HepG2 (cell line): ENCODE measurements around the gene TRMT1L. TPM values are rescaled to one million over a fixed set of nuclear protein-coding genes. Genes with fewer than 3 reads are reported as not detected.

ENCODE experiments used
- BATF2 ChIP-seq: sonication (generic); formaldehyde crosslinking; IDR thresholded peaks from 2 replicates; pipeline ENCODE4 v1.8.0; 2022; ENCODE audit warnings: mild to moderate bottlenecking, missing genetic modification reagents, moderate library complexity
- CREB3 ChIP-seq: sonication (generic); formaldehyde crosslinking; IDR thresholded peaks from 2 replicates; pipeline ENCODE4 v1.5.0; 2020; ENCODE audit warnings: missing genetic modification reagents
- DZIP1 ChIP-seq: sonication (generic); formaldehyde crosslinking; IDR thresholded peaks from 2 replicates; pipeline ENCODE4 v1.5.0; 2020; ENCODE audit warnings: mild to moderate bottlenecking, missing genetic modification reagents
- FOXO4 ChIP-seq: sonication (generic); formaldehyde crosslinking; conservative IDR thresholded peaks from 2 replicates; pipeline ENCODE4 v1.8.1; 2023; ENCODE audit warnings: missing genetic modification reagents
- GZF1 ChIP-seq: sonication (generic); formaldehyde crosslinking; IDR thresholded peaks from 2 replicates; pipeline ENCODE4 v1.5.1; 2020; ENCODE audit warnings: mild to moderate bottlenecking, missing genetic modification reagents
- HCFC1 ChIP-seq: fragments of 150-350 bp; IDR thresholded peaks from 2 replicates; pipeline ENCODE4 v1.6.1; 2014; ENCODE audit warnings: low read depth, low read length
- KLF9 ChIP-seq: IDR thresholded peaks from 2 replicates; pipeline ENCODE4 v1.6.1; 2016; ENCODE audit warnings: low read depth
- MAF1 ChIP-seq: sonication (generic); formaldehyde crosslinking; IDR thresholded peaks from 2 replicates; pipeline ENCODE4 v1.5.0; 2020; ENCODE audit warnings: missing genetic modification reagents, borderline replicate concordance
- MXI1 ChIP-seq: IDR thresholded peaks from 3 replicates; pipeline ENCODE4 v1.6.1; 2012; ENCODE audit warnings: low read depth, low read length, inconsistent platforms, borderline replicate concordance
- NR2F1 ChIP-seq, 2 experiments: fragments of 450-650 bp in 1 of 2; formaldehyde crosslinking in 1 of 2; IDR thresholded peaks; 2 replicates each; pipeline versions ENCODE4 v1.5.0 to v1.6.1; 2016 to 2020; ENCODE audit warnings: mild to moderate bottlenecking in 1 of 2, missing compliant biosample characterization in 1 of 2, missing genetic modification reagents in 1 of 2, moderate library complexity in 1 of 2
- NRL ChIP-seq: sonication (generic); formaldehyde crosslinking; IDR thresholded peaks from 2 replicates; pipeline ENCODE4 v1.5.0; 2020; ENCODE audit warnings: missing genetic modification reagents, mild to moderate bottlenecking, moderate library complexity, borderline replicate concordance
- SALL1 ChIP-seq: sonication (generic); formaldehyde crosslinking; IDR thresholded peaks from 2 replicates; pipeline ENCODE4 v1.8.0; 2022; ENCODE audit warnings: mild to moderate bottlenecking, missing genetic modification reagents
- SP2 ChIP-seq: sonication (generic); formaldehyde crosslinking; IDR thresholded peaks from 2 replicates; pipeline ENCODE4 v1.5.1; 2020; ENCODE audit warnings: mild to moderate bottlenecking, missing genetic modification reagents
- ZNF264 ChIP-seq: sonication (generic); formaldehyde crosslinking; IDR thresholded peaks from 2 replicates; pipeline ENCODE4 v1.4.0; 2020; ENCODE audit warnings: missing genetic modification reagents
- ZNF276 ChIP-seq: sonication (generic); formaldehyde crosslinking; IDR thresholded peaks from 2 replicates; pipeline ENCODE4 v1.4.0; 2020; ENCODE audit warnings: mild to moderate bottlenecking, low read depth, missing genetic modification reagents
- ZNF333 ChIP-seq: sonication (generic); formaldehyde crosslinking; IDR thresholded peaks from 2 replicates; pipeline ENCODE4 v1.4.0; 2020; ENCODE audit warnings: mild to moderate bottlenecking, missing genetic modification reagents, borderline replicate concordance
- ZNF530 ChIP-seq: sonication (generic); formaldehyde crosslinking; IDR thresholded peaks from 2 replicates; pipeline ENCODE4 v1.5.0; 2020; ENCODE audit warnings: low read depth, mild to moderate bottlenecking, missing genetic modification reagents
- ZNF543 ChIP-seq: sonication (generic); formaldehyde crosslinking; IDR thresholded peaks from 2 replicates; pipeline ENCODE4 v1.4.0; 2020; ENCODE audit warnings: mild to moderate bottlenecking, missing genetic modification reagents
- ZNF574 ChIP-seq: sonication (generic); formaldehyde crosslinking; IDR thresholded peaks from 2 replicates; pipeline ENCODE4 v1.4.0; 2020; ENCODE audit warnings: missing genetic modification reagents
- polyA plus RNA-seq, 8 experiments: library from polyadenylated mRNA; depleted of rRNA in 3 of 8; stranded (reverse) in 7 of 8; unstranded in 1 of 8; fragments of >200 nt; fragmentation: Illumina TruSeq in 4 of 8; extraction: Trizol in 4 of 8; gene quantifications; 2 replicates each; pipeline versions ENCODE4 v1.2.1 to v1.2.3, GENCODE V29; 2011 to 2016; ENCODE audit warnings: low read depth in 4 of 8, missing spikeins in 1 of 8, mixed read lengths in 1 of 8; ENCODE audit not compliant: insufficient read depth in 1 of 8
- total RNA-seq, 5 experiments: library from RNA; depleted of rRNA; stranded (reverse); fragments of >200 nt; fragmentation: Illumina TruSeq; extraction: Trizol; gene quantifications; 2 replicates each; pipeline ENCODE4 v1.2.3, GENCODE V29; 2016; ENCODE audit warnings: low read depth in 1 of 5

Gene TRMT1L
- total and polyA plus RNA-seq, 2 of the 13 experiments (the other 11 are each of a cell fraction or from before 2014, with no cell fraction given), result 17.9 to 19.2 TPM

GRCh38 chr1:185156288-185156853 is 382 bp downstream of the TRMT1L start (continued):
- TF ChIP-seq CREB3 (CRISPR knock-in tag) (no peak), NRL (peak; percentile 41; the same call in 1 of the 2 replicates), ZNF276 (CRISPR knock-in tag) (no peak), GZF1 (CRISPR knock-in tag) (no peak), BATF2 (CRISPR knock-in tag) (0 out of 2 replicates have a peak, but pooled peaks have one; percentile 25), MXI1 (no peak), ZNF543 (CRISPR knock-in tag) (no peak; the same call in 1 of the 2 replicates), DZIP1 (0 out of 2 replicates have a peak, but pooled peaks have one; percentile 57), ZNF333 (no peak), MAF1 (CRISPR knock-in tag) (0 out of 2 replicates have a peak, but pooled peaks have one; percentile 63), SALL1 (CRISPR knock-in tag) (peak; percentile 8; the same call in 1 of the 2 replicates), SP2 (CRISPR knock-in tag) (no peak), NR2F1 (CRISPR knock-in tag; IDR thresholded peaks at IDR 0.05) (no peak), HCFC1 (no peak), FOXO4 (CRISPR knock-in tag) (no peak), ZNF574 (CRISPR knock-in tag) (no peak), KLF9 (no peak; the same call in 1 of the 2 replicates), ZNF530 (CRISPR knock-in tag) (no peak), ZNF264 (0 out of 2 replicates have a peak, but pooled peaks have one; percentile 51)
